Activated T-cell treated with anti-CD3 and anti-CD28 coated beads, Interleukin-2, amount 50 U/mL, for 1 hour (primary cell): ENCODE measurements around the gene PCDHA1.
"Not testable (repeated sequence)": the region's sequence is repeated elsewhere in the genome, so short reads cannot be mapped to it uniquely, and the experiment has no call there.

ENCODE experiments used
- DNase-seq: peaks from one replicate; pipeline ENCODE4 v3.0.0-alpha.2; 2020

PCDHA1 gene

DNA sequence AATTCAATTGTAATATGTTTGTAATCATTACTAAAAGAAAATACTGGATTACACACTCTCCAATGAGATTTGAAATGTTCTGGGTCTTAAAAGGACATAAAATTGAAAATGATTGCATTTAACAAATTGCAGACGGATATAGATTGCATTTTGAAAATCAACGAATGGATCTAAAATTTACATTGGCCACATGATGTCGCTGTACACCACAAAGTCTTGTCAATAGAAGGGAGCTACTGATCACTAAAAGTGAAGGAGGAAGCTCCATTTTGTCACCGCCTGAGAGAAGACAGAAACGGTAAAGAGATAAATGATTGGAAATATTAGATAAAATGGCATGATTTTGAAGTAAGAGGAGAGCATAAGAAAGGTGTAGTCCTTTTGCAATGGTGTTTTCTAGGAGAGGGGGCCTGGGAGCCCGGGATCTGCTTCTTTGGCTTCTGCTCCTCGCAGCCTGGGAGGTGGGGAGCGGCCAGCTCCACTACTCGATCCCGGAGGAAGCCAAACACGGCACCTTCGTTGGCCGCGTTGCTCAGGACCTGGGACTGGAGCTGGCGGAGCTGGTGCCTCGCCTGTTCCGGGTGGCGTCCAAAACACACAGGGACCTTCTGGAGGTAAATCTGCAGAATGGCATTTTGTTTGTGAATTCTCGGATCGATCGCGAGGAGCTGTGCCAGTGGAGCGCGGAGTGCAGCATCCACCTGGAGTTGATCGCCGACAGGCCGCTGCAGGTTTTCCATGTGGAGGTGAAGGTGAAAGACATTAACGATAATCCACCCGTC, at the start of gene PCDHA1:
Gene PCDHA1 (plus strand): TSS at position 236 of the 782 bp plus-strand sequence.
- no peak for DNase-seq

DNA sequence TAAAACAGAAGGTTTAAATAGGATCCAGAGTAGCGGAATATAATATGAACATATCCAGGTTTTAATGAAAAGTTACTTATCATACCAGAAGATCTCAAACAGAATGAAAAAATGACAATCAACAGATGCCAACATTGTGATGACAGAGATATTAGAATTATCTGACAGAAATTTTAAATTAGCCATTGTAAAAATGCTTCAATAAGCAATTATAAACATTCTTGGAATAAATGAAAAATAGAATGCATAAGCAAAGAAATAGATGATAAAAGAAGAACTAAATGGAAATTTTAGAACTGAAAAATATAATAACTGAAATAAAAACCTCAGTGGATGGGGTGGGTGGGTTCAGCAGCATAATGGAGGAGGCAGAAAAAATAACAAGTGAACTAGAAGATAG, 48.5 kb upstream of the PCDHA1 start:
- DNase-seq = no peak

- DNase-seq = no peak
Measured at GRCh38 chr5:140741967-140742366, 44.0 kb upstream of the PCDHA1 start.

DNA sequence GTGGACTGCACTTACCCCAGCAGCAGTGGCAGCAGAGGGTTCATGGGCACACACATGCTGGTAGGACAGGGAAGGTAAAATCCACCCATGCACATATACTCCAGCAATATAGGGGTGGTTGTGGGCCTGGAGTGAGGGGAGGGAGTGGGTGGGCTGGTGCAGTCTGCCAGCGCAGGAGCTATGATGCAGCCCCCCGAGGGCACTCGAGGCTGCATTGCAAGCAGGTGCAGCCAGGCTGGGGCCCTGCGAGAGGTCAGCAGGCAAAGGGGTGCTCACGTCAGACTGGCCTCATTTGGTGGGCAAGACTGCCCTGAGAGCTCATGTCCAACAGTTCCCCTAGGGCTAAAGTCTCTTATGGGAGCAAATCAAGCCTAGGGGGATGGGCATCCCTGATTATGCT, 32.4 kb upstream of the PCDHA1 start:
- no peak for DNase-seq

DNA sequence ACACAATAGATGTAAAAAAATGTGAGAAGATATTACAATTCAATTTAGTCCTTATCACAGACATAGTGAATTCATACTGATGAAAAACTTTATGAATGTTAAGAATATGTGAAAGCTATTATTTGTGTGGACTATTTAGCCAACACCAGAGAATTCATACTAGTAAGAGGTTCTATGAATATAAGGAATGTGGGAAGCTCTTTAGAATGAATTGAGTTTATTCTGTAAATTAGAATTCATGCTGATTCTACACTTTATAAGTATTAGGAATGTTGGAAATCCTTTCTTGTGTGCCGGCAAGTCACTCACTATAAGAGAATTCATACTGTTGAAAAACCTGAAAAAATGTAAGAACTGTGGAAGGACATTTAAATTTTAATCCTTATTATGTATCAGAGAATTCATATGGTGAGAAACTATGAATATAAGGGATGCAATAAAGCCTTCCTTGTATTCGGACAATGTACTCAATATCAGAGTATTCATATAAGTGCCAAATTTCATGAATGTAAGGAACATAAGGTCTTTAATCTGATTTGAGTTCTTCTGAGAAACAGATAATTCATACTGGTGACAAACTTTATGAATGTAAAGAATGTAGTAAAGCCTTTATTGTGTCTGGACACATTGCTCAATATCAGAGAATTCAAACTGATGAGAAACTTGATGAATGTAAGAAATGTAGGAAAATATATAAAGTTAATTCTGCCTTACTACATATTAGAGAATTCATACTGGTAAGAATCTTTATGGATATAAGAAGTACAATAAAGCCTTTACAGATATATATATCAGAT, 21.6 kb upstream of the PCDHA1 start:
- DNase-seq = no peak

DNA sequence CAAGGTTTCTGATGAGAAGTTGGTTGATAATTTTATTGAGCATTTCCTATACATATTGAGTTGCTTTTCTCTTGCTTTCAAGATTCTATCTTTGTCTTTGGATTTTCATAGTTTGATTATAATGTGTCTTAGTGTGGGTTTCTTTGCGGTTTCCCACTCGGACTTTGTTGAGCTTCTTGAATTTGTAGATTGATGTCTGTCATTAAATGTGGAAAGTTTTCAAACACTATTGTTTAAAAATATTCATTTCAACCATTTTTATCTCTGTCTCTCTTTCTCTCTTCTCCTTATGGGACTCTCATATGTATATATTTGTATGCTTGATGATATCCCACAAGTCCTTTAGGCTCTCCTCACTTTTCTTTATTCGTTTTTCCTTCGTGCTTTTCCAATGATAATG, 18.5 kb upstream of the PCDHA1 start:
- no peak for DNase-seq

GRCh38 chr5:140780512-140780911, 5.4 kb upstream of the PCDHA1 start:
- no peak for DNase-seq

GRCh38 chr5:140787422-140787821, 1.5 kb downstream of the PCDHA1 start:
- DNase-seq = not testable (repeated sequence)

GRCh38 chr5:140787849-140788504, 2.0 kb downstream of the PCDHA1 start:
- not testable (repeated sequence) for DNase-seq

DNA sequence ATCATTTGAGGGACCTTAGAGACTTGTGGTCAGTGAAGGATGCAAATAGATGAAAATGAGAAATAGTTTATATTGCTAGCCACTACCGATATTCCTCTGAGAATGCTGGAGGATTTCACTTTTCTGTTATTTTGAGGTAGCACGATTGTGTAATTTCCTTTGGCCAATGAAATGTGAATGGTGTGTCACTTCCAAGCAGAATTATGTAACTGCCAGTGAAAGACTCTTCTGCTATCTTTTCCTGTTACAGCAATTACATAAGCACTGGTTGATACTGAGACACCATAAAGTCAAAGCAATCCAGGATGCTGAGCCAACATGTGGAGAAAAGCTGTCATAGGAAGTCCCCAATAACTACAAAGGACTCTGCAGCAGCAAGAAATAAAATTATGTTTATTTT, 5.1 kb downstream of the PCDHA1 start:
- DNase-seq = no peak

DNA sequence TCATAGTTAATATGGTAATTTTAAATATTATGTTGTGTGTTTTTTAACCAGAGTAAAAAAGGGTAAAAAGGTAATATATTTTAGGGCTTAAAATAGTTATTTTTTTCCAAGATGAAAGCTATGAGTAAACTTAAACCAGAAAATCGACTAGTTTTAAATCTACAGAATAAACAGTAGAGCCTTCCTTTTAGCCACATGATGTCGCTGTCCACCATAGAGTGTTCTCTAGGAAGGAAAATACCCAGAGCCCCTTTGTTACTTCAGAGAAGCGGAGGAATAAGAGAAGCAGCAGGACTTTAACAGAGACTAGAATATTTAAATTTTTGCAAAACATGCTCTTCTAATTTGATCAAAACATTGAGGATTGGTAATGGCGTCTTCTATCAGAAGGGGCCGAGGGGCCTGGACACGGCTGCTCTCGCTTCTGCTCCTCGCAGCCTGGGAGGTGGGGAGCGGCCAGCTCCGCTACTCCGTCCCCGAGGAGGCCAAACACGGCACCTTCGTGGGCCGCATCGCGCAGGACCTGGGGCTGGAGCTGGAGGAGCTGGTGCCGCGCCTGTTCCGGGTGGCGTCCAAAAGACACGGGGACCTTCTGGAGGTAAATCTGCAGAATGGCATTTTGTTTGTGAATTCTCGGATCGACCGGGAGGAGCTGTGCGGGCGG, 8.8 kb downstream of the PCDHA1 start, which contains the start of gene PCDHA2:
Gene PCDHA2 (plus strand): TSS at position 258 of the 664 bp plus-strand sequence.
- no peak for DNase-seq

- no peak for DNase-seq
Measured at GRCh38 chr5:140795259-140795641, 9.3 kb downstream of the PCDHA1 start.

- DNase-seq = not testable (repeated sequence)
Measured at GRCh38 chr5:140796072-140796717, 10.3 kb downstream of the PCDHA1 start.

- DNase-seq = no peak
Measured at GRCh38 chr5:140796718-140797095, 10.8 kb downstream of the PCDHA1 start.

GRCh38 chr5:140800816-140801493, 15.0 kb downstream of the PCDHA1 start, which contains the start of gene PCDHA3:
Gene PCDHA3, plus strand, starts transcription at chr5:140801057.
- DNase-seq = no peak

DNA sequence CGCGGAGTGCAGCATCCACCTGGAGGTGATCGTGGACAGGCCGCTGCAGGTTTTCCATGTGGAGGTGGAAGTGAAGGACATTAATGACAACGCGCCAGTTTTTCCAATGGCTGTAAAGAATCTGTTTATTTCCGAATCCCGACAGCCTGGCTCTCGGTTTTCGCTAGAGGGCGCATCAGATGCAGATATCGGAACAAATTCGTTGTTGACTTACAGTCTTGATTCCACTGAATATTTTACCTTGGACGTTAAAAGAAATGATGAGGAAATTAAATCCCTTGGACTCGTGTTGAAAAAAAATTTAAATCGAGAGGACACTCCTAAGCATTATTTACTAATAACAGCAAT, 15.5 kb downstream of the PCDHA1 start:
- DNase-seq = no peak

GRCh38 chr5:140802381-140802780, 16.4 kb downstream of the PCDHA1 start:
- DNase-seq = not testable (repeated sequence)

GRCh38 chr5:140802781-140803271, 16.9 kb downstream of the PCDHA1 start:
- no peak for DNase-seq

DNA sequence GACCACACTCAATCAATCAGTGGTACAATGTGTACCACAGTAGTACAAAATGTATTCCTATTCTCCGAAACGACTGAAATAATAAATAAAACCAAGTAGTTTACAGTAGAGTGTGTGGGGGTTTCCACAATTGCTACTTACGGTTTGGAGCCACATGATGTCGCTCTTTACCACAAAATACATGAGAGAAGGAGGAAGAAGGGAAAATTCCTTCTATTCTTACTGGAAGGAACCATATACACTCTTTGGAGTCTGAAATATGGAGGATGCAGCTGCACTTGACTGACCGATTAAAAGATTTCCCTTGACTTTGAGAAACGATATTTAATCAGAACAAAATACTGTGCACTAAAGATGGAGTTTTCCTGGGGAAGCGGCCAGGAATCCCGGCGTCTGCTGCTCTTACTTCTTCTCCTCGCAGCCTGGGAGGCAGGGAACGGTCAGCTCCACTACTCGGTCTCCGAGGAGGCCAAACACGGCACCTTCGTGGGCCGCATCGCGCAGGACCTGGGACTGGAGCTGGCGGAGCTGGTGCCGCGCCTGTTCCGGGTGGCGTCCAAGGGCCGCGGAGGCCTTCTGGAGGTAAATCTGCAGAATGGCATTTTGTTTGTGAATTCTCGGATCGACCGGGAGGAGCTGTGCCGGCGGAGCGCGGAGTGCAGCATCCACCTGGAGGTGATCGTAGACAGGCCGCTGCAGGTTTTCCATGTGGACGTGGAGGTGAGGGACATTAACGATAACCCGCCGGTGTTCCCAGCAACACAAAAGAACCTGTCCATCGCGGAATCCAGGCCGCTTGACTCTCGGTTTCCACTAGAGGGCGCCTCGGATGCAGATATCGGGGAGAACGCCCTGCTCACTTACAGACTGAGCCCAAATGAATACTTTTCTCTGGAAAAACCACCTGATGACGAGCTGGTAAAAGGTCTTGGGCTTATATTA, 21.2 kb downstream of the PCDHA1 start, which contains the start of gene PCDHA4:
Gene PCDHA4 (plus strand): TSS at position 235 of the 942 bp plus-strand sequence.
- no peak for DNase-seq

- not testable (repeated sequence) for DNase-seq
Measured at GRCh38 chr5:140808241-140808888, 22.4 kb downstream of the PCDHA1 start.
